GM20000 (cell line): ENCODE data around the gene SPACA7.

Source experiments
- DNase-seq: peaks from one replicate; pipeline ENCODE4 v3.0.0; 2012; ENCODE audit warnings: low spot score
- CTCF ChIP-seq: IDR thresholded peaks from 2 replicates; pipeline ENCODE4 v1.5.1; 2012; ENCODE audit warnings: mild to moderate bottlenecking, control low read depth; ENCODE audit errors: extremely low read depth, missing control alignments

SPACA7 gene

DNA sequence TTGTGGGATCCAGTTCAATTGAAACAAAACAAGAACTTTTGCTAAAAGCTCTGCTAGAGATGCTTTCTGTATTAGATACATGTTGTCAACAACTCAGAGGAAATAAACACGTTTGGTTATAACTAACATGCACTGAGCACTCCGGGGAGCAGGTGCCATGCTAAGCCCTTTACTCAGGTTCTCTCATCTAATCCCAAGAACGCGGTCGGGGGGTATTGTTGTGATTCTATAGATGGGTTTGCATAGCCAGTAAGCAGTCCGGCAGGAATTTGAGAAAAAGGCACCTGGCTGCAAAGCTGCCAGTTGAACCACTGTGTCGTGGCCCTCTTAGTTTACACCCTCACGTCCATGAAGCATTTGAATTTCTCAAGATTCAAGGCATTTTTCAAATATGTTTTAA lies 24.3 kb upstream of the SPACA7 start:
- TF ChIP-seq CTCF = no peak
- DNase-seq = no peak

DNA sequence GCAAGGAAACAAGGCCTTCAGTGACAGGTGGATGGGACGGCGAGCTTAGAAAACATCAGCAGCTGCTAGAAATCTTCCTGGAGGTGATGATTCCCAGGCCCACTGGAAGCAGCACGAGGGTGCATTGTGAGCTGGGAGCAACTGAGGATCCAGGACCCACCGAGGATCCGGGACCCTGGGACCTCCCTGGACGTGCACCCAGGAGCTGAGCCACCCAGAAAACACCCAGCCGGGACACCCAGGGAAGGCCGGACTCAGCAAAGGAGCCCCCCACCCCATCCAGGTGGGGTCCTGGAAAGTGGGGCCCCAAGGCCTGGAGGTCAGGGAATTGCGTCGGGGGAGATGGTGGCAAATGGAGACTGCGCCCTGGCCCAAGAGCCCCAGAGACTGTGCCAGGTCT lies 22.3 kb upstream of the SPACA7 start:
- no peak for DNase-seq
- no peak for TF ChIP-seq CTCF

- DNase-seq = no peak
- TF ChIP-seq CTCF = no peak
Measured at GRCh38 chr13:112354330-112355273, 21.6 kb upstream of the SPACA7 start.

DNA sequence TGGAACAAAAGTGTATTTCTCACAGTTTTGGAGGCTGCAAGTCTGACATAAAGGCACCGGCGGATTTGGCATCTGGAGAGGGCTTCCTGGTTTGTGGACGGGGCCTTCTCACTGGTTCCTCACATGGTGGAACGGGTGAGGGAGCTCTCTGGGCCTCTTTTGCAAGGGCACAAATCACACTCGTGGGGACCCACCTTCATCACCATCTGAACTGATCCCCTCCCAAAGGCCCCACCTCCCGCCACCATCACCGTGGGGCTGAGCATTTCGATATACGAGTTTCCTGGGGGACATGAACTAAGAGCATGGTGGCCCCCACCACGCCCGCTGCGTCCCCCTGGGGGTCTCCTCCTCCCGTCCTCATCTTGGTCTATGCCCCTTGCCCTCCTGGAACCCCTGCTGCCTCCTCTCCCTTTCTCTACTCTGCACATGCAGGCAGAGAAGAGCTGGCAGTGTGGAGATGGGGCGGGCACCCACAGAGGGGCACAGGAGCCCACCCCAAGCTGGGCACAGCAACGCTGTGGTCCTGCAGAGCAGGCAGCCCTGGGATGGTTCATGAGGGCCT lies 20.8 kb upstream of the SPACA7 start:
- DNase-seq = no peak
- TF ChIP-seq CTCF = no peak

DNA sequence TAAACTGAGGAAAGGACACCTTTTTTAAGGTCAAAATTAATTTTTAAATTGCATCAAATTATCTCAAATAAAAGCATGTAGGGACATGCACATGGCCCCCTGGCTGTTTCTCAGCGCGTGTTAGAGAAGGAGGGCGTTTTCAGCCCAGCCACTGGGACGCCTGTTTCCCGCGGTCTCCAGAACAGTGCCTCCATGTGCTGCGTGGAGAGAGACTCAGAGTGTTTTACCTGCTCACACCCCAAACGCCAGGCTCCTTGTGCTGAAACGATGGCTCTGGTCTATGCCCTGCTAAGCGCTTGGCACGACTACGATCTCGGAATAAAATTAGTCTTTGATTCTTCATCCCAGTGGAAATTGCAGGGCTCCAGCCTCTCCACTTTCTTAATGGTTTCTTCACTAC lies 20.0 kb upstream of the SPACA7 start:
- TF ChIP-seq CTCF = no peak
- DNase-seq = no peak

DNA sequence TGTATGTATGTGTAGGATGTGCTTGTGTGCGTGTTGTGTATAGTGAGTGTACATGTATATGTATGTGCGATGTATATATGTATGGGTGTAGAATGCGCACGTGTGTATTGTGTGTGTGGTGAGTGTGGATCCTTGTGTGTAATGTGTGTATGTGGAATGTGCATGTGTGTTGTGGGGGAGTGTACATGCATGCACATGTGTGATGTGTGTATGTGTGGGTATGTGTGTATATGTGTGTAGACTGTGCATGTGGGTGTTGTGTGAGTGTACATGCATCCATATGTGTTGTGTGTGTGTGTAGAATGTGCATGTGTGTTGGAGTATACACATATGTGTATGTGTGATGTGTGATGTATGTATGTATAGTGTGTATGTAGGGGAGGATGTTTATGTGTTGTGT lies 18.0 kb upstream of the SPACA7 start:
- DNase-seq = no peak
- TF ChIP-seq CTCF = no peak

DNA sequence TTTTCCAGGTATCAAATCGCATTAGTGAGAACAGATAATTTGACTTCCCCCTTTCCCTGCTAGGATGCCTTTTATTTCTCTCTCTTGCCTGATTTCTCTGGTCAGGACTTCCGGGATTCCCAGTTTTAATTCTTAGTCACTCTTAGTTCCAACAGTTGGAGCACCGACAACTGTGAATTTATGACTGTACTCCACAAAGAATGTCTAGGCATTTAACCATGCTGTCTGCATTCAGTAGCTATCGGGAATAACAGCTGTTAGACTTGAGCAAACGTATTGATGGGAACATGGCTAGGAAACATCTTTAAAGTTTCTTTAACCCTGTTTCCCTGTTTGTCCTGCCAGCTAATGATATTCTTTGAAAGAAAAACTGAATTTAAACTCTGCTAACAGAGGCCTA lies 14.1 kb upstream of the SPACA7 start:
- no peak for DNase-seq
- no peak for TF ChIP-seq CTCF
